VCaP (cell line): ENCODE results near the gene AKT3.

Experiments used
- H3K27ac ChIP-seq: fragments of 450-650 bp; 2 replicates; pipeline ENCODE4 v1.5.1; 2017
- TF ChIP-seq, protein P1 (sequence below): fragments of 450-650 bp; conservative IDR thresholded peaks from 2 replicates; pipeline ENCODE4 v1.5.1; 2017; ENCODE audit warnings: mild to moderate bottlenecking, moderate library complexity

The AKT3 gene

DNA sequence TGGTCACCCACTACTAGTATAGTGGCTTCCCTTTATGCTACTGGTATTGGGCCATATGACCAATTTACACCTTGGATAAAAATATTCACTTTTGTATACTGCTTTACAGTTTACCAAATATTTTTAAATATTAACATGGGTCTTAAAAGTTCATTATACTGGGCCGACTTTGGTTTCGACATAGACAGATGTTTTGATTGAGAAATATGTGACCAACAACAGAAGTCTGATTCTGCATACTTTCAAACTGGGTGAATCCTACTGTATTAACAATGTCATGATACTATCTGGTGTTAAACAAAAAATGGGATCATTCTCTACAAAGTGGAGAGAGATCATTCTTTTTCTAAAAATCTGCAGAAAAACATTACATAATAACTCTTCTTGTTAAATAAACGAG is 134.8 kb downstream of the AKT3 start:
- TF ChIP-seq, protein P1, sequence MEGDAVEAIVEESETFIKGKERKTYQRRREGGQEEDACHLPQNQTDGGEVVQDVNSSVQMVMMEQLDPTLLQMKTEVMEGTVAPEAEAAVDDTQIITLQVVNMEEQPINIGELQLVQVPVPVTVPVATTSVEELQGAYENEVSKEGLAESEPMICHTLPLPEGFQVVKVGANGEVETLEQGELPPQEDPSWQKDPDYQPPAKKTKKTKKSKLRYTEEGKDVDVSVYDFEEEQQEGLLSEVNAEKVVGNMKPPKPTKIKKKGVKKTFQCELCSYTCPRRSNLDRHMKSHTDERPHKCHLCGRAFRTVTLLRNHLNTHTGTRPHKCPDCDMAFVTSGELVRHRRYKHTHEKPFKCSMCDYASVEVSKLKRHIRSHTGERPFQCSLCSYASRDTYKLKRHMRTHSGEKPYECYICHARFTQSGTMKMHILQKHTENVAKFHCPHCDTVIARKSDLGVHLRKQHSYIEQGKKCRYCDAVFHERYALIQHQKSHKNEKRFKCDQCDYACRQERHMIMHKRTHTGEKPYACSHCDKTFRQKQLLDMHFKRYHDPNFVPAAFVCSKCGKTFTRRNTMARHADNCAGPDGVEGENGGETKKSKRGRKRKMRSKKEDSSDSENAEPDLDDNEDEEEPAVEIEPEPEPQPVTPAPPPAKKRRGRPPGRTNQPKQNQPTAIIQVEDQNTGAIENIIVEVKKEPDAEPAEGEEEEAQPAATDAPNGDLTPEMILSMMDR: no peak
- no peak overlapping the region for H3K27ac ChIP-seq

DNA sequence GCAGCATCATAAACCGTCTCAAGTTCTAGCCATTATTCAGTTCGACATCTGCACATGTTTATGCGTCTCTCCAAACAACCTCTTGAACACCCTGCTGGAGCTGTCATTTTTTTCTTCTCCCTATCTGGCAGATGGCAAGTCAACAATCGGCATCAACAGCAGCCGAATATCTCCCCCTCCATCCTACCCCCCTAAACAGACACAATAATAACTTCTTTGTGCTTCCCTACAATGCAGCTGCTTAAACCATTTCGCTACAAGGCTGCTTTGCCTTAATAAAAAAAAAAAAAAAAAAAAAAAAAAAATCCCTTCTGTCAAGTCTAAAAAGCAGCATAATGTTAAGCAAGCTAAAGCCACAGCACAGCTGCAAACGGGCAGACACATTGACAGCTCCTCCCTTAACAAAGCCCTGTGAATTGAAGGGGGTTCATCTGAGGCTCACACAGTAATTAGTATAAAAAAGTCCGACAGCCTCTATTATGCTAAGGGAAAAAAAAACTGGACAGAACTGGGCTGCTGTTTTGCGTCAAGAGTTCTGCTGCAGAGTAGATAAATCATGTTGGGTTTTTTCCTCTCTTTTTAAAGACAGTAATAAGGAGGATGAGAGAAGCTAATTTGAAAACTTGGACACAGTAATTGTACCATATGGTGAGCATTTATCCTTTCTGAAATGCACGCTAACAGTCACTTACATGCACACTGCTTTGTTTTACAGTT is 136.4 kb downstream of the AKT3 start:
- TF ChIP-seq, protein P1: no peak
- H3K27ac ChIP-seq: peak overlapping the region; percentile 40

DNA sequence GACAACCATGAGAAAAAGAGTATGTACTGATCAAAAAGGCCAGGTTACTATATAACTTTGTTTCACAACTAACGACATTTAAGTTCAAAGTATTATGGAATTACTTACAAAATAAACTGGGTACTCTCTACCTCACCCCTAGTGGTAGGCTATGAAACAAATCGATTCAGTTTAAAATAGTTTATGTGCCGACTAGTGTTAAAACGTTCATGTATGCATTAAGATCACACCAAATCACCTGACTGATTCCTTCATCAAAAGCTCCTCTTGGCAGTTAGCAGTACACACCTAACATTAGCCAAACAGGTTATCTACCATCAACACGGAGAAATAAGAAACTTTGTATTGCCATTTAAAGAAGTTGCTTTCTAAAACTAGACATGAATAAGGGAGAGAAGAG is 137.1 kb downstream of the AKT3 start:
- peak overlapping the region; percentile 40 for H3K27ac ChIP-seq
- TF ChIP-seq, protein P1: peak; percentile 36

DNA sequence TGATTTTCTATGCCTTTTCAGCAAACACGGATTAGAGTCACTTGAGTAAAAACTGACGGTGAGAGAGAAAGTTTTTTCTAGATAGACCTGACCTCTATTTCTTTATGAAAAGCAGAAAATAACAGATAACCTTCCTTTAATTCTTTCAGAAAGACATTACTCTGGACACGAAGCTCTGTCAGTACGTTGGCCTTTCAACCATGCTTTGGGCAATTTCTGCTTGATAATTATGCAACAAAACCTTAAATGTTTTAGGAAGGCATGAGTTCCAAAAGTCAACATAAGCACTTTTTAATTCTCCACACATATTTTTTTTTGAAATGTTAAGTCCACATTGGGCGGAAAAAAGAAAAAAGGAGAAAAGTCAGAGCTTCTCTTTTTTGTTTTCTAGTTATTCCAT is 137.8 kb downstream of the AKT3 start:
- H3K27ac ChIP-seq: no peak overlapping the region
- TF ChIP-seq, protein P1: no peak

DNA sequence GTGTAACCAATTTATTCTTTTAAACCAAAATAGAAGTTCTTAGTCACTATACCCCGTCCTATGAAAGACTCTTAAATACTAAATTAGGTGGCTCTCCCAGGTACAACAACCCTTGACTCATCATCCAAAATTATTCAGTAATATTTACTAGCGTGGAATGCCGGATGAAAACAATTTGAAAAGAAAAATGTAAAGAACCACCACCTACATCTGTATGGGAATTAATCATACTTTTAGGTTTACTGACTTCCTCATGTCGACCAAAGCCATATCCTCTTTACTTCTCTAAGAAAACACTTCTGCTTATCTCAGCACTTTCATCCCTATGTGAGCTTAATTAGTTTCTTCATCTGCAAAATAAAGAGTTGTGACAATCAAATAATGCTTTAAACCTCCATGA is 139.6 kb downstream of the AKT3 start:
- TF ChIP-seq, protein P1: no peak
- no peak overlapping the region for H3K27ac ChIP-seq

DNA sequence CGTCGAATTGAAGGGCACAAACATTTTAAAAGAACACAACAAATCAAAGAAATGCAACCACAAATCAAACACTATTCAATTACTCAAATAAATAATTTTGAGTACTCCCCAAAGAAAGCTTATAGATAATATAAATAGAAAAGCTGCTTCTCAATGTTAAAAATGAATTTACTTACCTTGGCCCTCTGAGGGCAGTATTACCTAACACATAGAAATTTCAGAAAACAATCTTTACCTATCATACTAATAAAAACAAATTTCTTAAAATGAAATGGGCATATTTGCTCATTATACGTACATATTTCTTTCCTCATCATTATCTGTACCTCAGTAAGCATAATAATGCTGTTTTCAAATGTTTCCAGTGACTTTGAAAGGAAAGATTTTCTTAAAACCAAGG is 141.8 kb downstream of the AKT3 start:
- TF ChIP-seq, protein P1: peak; percentile 59
- H3K27ac ChIP-seq: no peak overlapping the region

DNA sequence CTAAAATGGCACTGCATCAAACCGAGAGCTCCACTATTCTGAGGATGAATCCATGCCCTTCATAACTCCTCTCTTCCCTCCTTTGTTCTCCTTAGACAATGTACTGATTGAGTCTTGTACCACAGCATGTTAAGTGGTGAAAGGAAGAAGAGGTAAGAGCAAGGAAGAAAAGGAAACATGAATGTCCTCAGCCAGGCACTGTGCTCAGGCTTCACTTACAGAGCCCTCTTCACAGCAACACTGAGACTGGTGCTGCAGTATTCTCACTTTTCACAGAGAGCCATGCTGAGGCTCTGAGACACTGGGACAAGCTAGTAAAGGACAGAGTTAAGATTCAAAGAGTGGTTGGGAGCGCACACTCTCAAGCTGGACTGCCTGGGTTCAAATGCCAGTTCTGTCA is 143.5 kb downstream of the AKT3 start:
- TF ChIP-seq, protein P1: no peak

More for the DNA sequence above, 143.5 kb downstream of the AKT3 start:
- H3K27ac ChIP-seq: no peak overlapping the region
